ENCODE results near the gene THYN1.

The THYN1 gene

GRCh38 chr11:134228625-134229024, 24.5 kb downstream of the THYN1 start:
- Histone ChIP-seq H3K18ac (ENCODE audit: low read length) (no peak overlapping the region), H3K27me3 (ENCODE audit: insufficient read depth, low read length, poor library complexity) (no peaks in the 10 kb centered on the region), H3K36me3 (ENCODE audit: control insufficient read depth, insufficient read depth, low read length) (no peaks in the 10 kb centered on the region), H3K27ac (ENCODE audit: low read depth, low read length) (no peak overlapping the region), H3K4me3 (ENCODE audit: low read length) (no peak overlapping the region), H3K23ac (ENCODE audit: low read length) (no peak overlapping the region), H3K56ac (ENCODE audit: low read length) (no peak overlapping the region), H2BK5ac (ENCODE audit: low read length) (no peak overlapping the region), H4K8ac (ENCODE audit: low read depth, low read length) (no peak overlapping the region), H3K9ac (ENCODE audit: low read length) (no peak overlapping the region), H3K4ac (ENCODE audit: low read depth, low read length) (no peak overlapping the region), H3K4me2 (ENCODE audit: low read length) (no peak overlapping the region), H2BK15ac (replicated peaks; ENCODE audit: low read depth) (no peak overlapping the region), H3K79me2 (ENCODE audit: control insufficient read depth, insufficient read depth, low read length) (peaks cover 2% of the 10 kb centered on the region), H2BK120ac (ENCODE audit: low read depth, low read length) (no peak overlapping the region), H2AK5ac (ENCODE audit: low read length) (no peak overlapping the region), H4K5ac (ENCODE audit: low read length) (no peak overlapping the region), H3K4me1 (ENCODE audit: control insufficient read depth, low read depth, low read length) (no peaks in the 10 kb centered on the region), H3K79me1 (ENCODE audit: low read length) (peaks cover 20% of the 10 kb centered on the region)
- WGBS (ENCODE audit: extremely low coverage, insufficient coverage, low lambda C conversion rate), result no CpG with 5 or more reads among the region's 6 CpGs
- DNase-seq, result no peak

- H3K18ac ChIP-seq (ENCODE audit: low read length), result no peak overlapping the region
- peaks cover 17% of the 10 kb centered on the region for H3K79me2 ChIP-seq (ENCODE audit: control insufficient read depth, insufficient read depth, low read length)
- H3K79me1 ChIP-seq (ENCODE audit: low read length), result peaks cover 25% of the 10 kb centered on the region
- no peak overlapping the region for H2BK120ac ChIP-seq (ENCODE audit: low read depth, low read length)
- no peak overlapping the region for H3K23ac ChIP-seq (ENCODE audit: low read length)
- no peak overlapping the region for H3K27ac ChIP-seq (ENCODE audit: low read depth, low read length)
- no peak overlapping the region for H3K56ac ChIP-seq (ENCODE audit: low read length)
- no peaks in the 10 kb centered on the region for H3K36me3 ChIP-seq (ENCODE audit: control insufficient read depth, insufficient read depth, low read length)
- no peak overlapping the region for H3K4me3 ChIP-seq (ENCODE audit: low read length)
- WGBS (ENCODE audit: extremely low coverage, insufficient coverage, low lambda C conversion rate), result no CpG with 5 or more reads among the region's 5 CpGs
- H3K4me1 ChIP-seq (ENCODE audit: control insufficient read depth, low read depth, low read length), result peaks cover 4% of the 10 kb centered on the region
- H4K8ac ChIP-seq (ENCODE audit: low read depth, low read length), result no peak overlapping the region
- no peak overlapping the region for H4K5ac ChIP-seq (ENCODE audit: low read length)
- no peak for DNase-seq
- H3K4me2 ChIP-seq (ENCODE audit: low read length), result no peak overlapping the region
- H3K27me3 ChIP-seq (ENCODE audit: insufficient read depth, low read length, poor library complexity), result no peaks in the 10 kb centered on the region
- H3K4ac ChIP-seq (ENCODE audit: low read depth, low read length), result no peak overlapping the region
- no peak overlapping the region for H2BK15ac ChIP-seq (replicated peaks; ENCODE audit: low read depth)
- no peak overlapping the region for H3K9ac ChIP-seq (ENCODE audit: low read length)
- H2AK5ac ChIP-seq (ENCODE audit: low read length), result no peak overlapping the region
- no peak overlapping the region for H2BK5ac ChIP-seq (ENCODE audit: low read length)
Measured at GRCh38 chr11:134226806-134227325, 26.3 kb downstream of the THYN1 start.

GRCh38 chr11:134224710-134225664, 28.2 kb downstream of the THYN1 start:
- H3K18ac ChIP-seq (ENCODE audit: low read length), result no peak overlapping the region
- no peaks in the 10 kb centered on the region for H3K36me3 ChIP-seq (ENCODE audit: control insufficient read depth, insufficient read depth, low read length)
- peak overlapping the region; percentile 90 for H3K4me2 ChIP-seq (ENCODE audit: low read length)
- peak overlapping the region; percentile 19 for H3K23ac ChIP-seq (ENCODE audit: low read length)
- H3K4me1 ChIP-seq (ENCODE audit: control insufficient read depth, low read depth, low read length), result peaks cover 4% of the 10 kb centered on the region
- no peak overlapping the region for H2BK5ac ChIP-seq (ENCODE audit: low read length)
- peaks cover 19% of the 10 kb centered on the region for H3K79me2 ChIP-seq (ENCODE audit: control insufficient read depth, insufficient read depth, low read length)
- H2AK5ac ChIP-seq (ENCODE audit: low read length), result no peak overlapping the region
- peak overlapping the region; percentile 97 for H3K56ac ChIP-seq (ENCODE audit: low read length)
- peak overlapping the region; percentile 88 for H3K9ac ChIP-seq (ENCODE audit: low read length)
- H3K4ac ChIP-seq (ENCODE audit: low read depth, low read length), result peak overlapping the region; percentile 57
- no peaks in the 10 kb centered on the region for H3K27me3 ChIP-seq (ENCODE audit: insufficient read depth, low read length, poor library complexity)
- DNase-seq, result peak; percentile 38
- peak overlapping the region; percentile 34 for H3K27ac ChIP-seq (ENCODE audit: low read depth, low read length)
- peaks cover 26% of the 10 kb centered on the region for H3K79me1 ChIP-seq (ENCODE audit: low read length)
- H4K8ac ChIP-seq (ENCODE audit: low read depth, low read length), result no peak overlapping the region
- no peak overlapping the region for H4K5ac ChIP-seq (ENCODE audit: low read length)
- no peak overlapping the region for H2BK120ac ChIP-seq (ENCODE audit: low read depth, low read length)
- no CpG with 5 or more reads among the region's 93 CpGs for whole genome bisulfite sequencing (ENCODE audit: extremely low coverage, insufficient coverage, low lambda C conversion rate)
- no peak overlapping the region for H2BK15ac ChIP-seq (replicated peaks; ENCODE audit: low read depth)
- peak overlapping the region; percentile 92 for H3K4me3 ChIP-seq (ENCODE audit: low read length)

GRCh38 chr11:134223836-134224709, 29.1 kb downstream of the THYN1 start, which contains the start of the genes NCAPD3 and VPS26B:
Gene NCAPD3, minus strand, starts transcription at chr11:134223967. Its CDS starts 41 bp downstream, at chr11:134223926.
Gene VPS26B, plus strand, starts transcription at chr11:134224671. Its CDS starts 452 bp downstream, at chr11:134225123.
- Histone ChIP-seq H3K79me2 (ENCODE audit: control insufficient read depth, insufficient read depth, low read length) (peaks cover 19% of the 10 kb centered on the region), H2BK5ac (ENCODE audit: low read length) (peak within 1 kb of the TSS; percentile 9), H2AK5ac (ENCODE audit: low read length) (no peak within 1 kb of the TSS), H3K9ac (ENCODE audit: low read length) (peak within 1 kb of the TSS; percentile 88), H3K27ac (ENCODE audit: low read depth, low read length) (peak within 1 kb of the TSS; percentile 34), H3K36me3 (ENCODE audit: control insufficient read depth, insufficient read depth, low read length) (peaks cover 3% of the 10 kb centered on the region), H2BK120ac (ENCODE audit: low read depth, low read length) (no peak within 1 kb of the TSS), H3K56ac (ENCODE audit: low read length) (peak within 1 kb of the TSS; percentile 97), H3K4me3 (ENCODE audit: low read length) (peak within 1 kb of the TSS; percentile 92), H3K4me2 (ENCODE audit: low read length) (peak within 1 kb of the TSS; percentile 99), H3K4me1 (ENCODE audit: control insufficient read depth, low read depth, low read length) (peaks cover 4% of the 10 kb centered on the region), H2BK15ac (replicated peaks; ENCODE audit: low read depth) (no peak within 1 kb of the TSS), H3K27me3 (ENCODE audit: insufficient read depth, low read length, poor library complexity) (no peaks in the 10 kb centered on the region), H4K8ac (ENCODE audit: low read depth, low read length) (no peak within 1 kb of the TSS), H3K23ac (ENCODE audit: low read length) (peak within 1 kb of the TSS; percentile 29), H3K79me1 (ENCODE audit: low read length) (peaks cover 27% of the 10 kb centered on the region), H3K4ac (ENCODE audit: low read depth, low read length) (peak within 1 kb of the TSS; percentile 83), H4K5ac (ENCODE audit: low read length) (no peak within 1 kb of the TSS), H3K18ac (ENCODE audit: low read length) (peak within 1 kb of the TSS; percentile 77)
- no CpG with 5 or more reads among the region's 89 CpGs for WGBS (ENCODE audit: extremely low coverage, insufficient coverage, low lambda C conversion rate)
- peak; percentile 98 for DNase-seq

DNA sequence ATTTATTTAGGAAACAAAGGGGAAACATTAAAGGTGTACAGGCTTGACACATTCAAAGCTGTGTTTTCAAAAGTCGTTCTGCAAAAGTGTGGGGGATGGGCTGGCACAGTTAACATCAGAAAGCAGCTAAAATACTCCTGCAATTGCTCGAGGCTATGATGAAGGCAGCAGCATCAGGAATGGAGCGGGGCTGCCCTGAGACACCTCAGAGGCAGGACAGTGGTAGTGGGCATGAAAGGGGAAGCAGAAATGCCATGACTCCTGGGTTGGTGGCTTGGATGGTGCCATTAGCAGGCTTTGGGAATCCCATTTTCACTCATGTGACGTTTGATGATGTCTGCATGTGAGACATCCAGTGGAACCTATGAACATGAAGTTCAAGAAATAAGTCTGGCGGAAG, 30.0 kb downstream of the THYN1 start:
- Histone ChIP-seq H2BK15ac (replicated peaks; ENCODE audit: low read depth) (no peak overlapping the region), H3K27ac (ENCODE audit: low read depth, low read length) (no peak overlapping the region), H3K23ac (ENCODE audit: low read length) (no peak overlapping the region), H3K27me3 (ENCODE audit: insufficient read depth, low read length, poor library complexity) (no peaks in the 10 kb centered on the region), H3K9ac (ENCODE audit: low read length) (peak overlapping the region; percentile 75), H2AK5ac (ENCODE audit: low read length) (no peak overlapping the region), H3K36me3 (ENCODE audit: control insufficient read depth, insufficient read depth, low read length) (peaks cover 6% of the 10 kb centered on the region), H2BK5ac (ENCODE audit: low read length) (no peak overlapping the region), H3K56ac (ENCODE audit: low read length) (peak overlapping the region; percentile 82), H3K4me1 (ENCODE audit: control insufficient read depth, low read depth, low read length) (peaks cover 4% of the 10 kb centered on the region), H3K4me3 (ENCODE audit: low read length) (peak overlapping the region; percentile 86), H3K79me1 (ENCODE audit: low read length) (peaks cover 30% of the 10 kb centered on the region), H3K4me2 (ENCODE audit: low read length) (peak overlapping the region; percentile 97), H4K5ac (ENCODE audit: low read length) (no peak overlapping the region), H3K18ac (ENCODE audit: low read length) (no peak overlapping the region), H3K4ac (ENCODE audit: low read depth, low read length) (no peak overlapping the region), H4K8ac (ENCODE audit: low read depth, low read length) (no peak overlapping the region), H3K79me2 (ENCODE audit: control insufficient read depth, insufficient read depth, low read length) (peaks cover 21% of the 10 kb centered on the region), H2BK120ac (ENCODE audit: low read depth, low read length) (no peak overlapping the region)
- DNase-seq, result no peak
- no CpG with 5 or more reads among the region's 5 CpGs for WGBS (ENCODE audit: extremely low coverage, insufficient coverage, low lambda C conversion rate)
